A673 (cell line): ENCODE results near the gene TASOR2.

Source experiments
- CTCF ChIP-seq: fragments of 300-800, 200-600 bp; sonication (generic); conservative IDR thresholded peaks from 2 replicates; pipeline ENCODE4 v1.5.1; 2017; ENCODE audit warnings: low read depth, mild to moderate bottlenecking, antibody characterized with exemption, low read length, moderate library complexity, mixed read lengths
- EZH2 ChIP-seq: fragments of 200-600 bp; sonication (generic); IDR thresholded peaks from 2 replicates; pipeline ENCODE4 v1.6.1; 2017; ENCODE audit warnings: borderline replicate concordance, low read depth, mild to moderate bottlenecking, mixed read lengths, antibody characterized with exemption, low read length; ENCODE audit not compliant: poor library complexity, severe bottlenecking

- TF ChIP-seq CTCF (no peak), EZH2 (no peak)
Observed at GRCh38 chr10:5666841-5667630, 17.6 kb upstream of the TASOR2 start.
